Transverse colon (tissue), 4 donors: Measurements from ENCODE around the gene AKAIN1. TPM values are rescaled to one million over a fixed set of nuclear protein-coding genes. Genes with fewer than 3 reads are reported as not detected.

Experiments
- DNase-seq: peaks from one replicate; pipeline ENCODE4 v3.0.0-alpha.2; 2019
- H3K27ac ChIP-seq, 4 donors: fragments of 200-600 bp; sonication (generic); 2 replicates each; pipeline ENCODE4 v1.5.1; 2016 to 2018; ENCODE audit warnings: inconsistent platforms in 4 of 4
- H3K27me3 ChIP-seq: fragments of 200-600 bp; sonication (generic); 2 replicates; pipeline ENCODE4 v1.5.1; 2017; ENCODE audit warnings: inconsistent platforms
- H3K36me3 ChIP-seq, 4 donors: fragments of 200-600 bp; sonication (generic); 2 replicates each; pipeline ENCODE4 v1.5.1; 2017 to 2019; ENCODE audit warnings: inconsistent platforms in 4 of 4
- H3K4me1 ChIP-seq, 4 donors: fragments of 200-600 bp; sonication (generic); 2 replicates each; pipeline ENCODE4 v1.5.1; 2017 to 2020; ENCODE audit warnings: inconsistent platforms in 4 of 4
- H3K4me3 ChIP-seq, 4 donors: fragments of 200-600 bp; sonication (generic); 1 replicate in 1 of 4; 2 replicates in 3 of 4; pipeline versions ENCODE4 v1.5.1 to v1.6.1; 2017 to 2019; ENCODE audit warnings: inconsistent platforms in 4 of 4
- H3K9me3 ChIP-seq, 2 donors: fragments of 200-600 bp; sonication (generic); 2 replicates each; pipeline ENCODE4 v1.5.1; 2017 to 2019; ENCODE audit warnings: inconsistent platforms in 2 of 2
- CTCF ChIP-seq, 5 experiments: fragments of 200-600 bp in 3 of 5; fragments of 450-650 bp in 2 of 5; sonication (generic) in 3 of 5; IDR thresholded peaks; 1 replicate in 2 of 5; 2 replicates in 3 of 5; pipeline ENCODE4 v1.5.1; 2016 to 2017; ENCODE audit warnings: antibody characterized with exemption in 5 of 5, inconsistent platforms in 3 of 5, mild to moderate bottlenecking in 2 of 5, moderate library complexity in 1 of 5
- EP300 ChIP-seq: sonication (generic); formaldehyde crosslinking; IDR thresholded peaks from one replicate; pipeline ENCODE4 v1.6.1; 2017; ENCODE audit warnings: antibody characterized with exemption, low read depth
- POLR2A ChIP-seq: fragments of 450-650 bp; IDR thresholded peaks from one replicate; pipeline ENCODE4 v1.6.1; 2016; ENCODE audit warnings: antibody characterized with exemption, mild to moderate bottlenecking, moderate library complexity
- POLR2AphosphoS5 ChIP-seq, 3 donors: sonication (generic); formaldehyde crosslinking; IDR thresholded peaks; one replicate each; pipeline ENCODE4 v1.6.1; 2016; ENCODE audit warnings: antibody characterized with exemption in 3 of 3
- WGBS, 2 donors: methylation state at CpG; one replicate each; pipeline ENCODE4 v1.1.5; 2018; ENCODE audit warnings: low coverage in 1 of 2; 5-methylcytosine and 5-hydroxymethylcytosine counted together
- in situ Hi-C, 4 donors: fragments of 200-750 bp; cut with MboI; loops; one replicate each; pipeline versions ENCODE4 v1.15.0 to v1.15.1; 2017; ENCODE audit warnings: low sequenced_read_pairs in 3 of 4, low pct_ligation_motif_present in 1 of 4, low pct_unique_long_range_greater_than_20kb in 1 of 4
- intact Hi-C: fragments of 100-400 bp; cut with DNase I; formaldehyde crosslinking; loops from one replicate; pipeline ENCODE4 v1.15.1; 2023; ENCODE audit warnings: low total_unique reads
- total RNA-seq, 4 donors: library from RNA; depleted of rRNA; stranded (reverse); fragments of >200 nt; gene quantifications; one replicate each; pipeline ENCODE4 v1.1.0, GENCODE V29; 2016

The AKAIN1 gene
- total RNA-seq, 4 donors from 2014 or later = not detected

GRCh38 chr18:5104246-5104645 lies 92.8 kb downstream of the AKAIN1 start:
- Histone ChIP-seq H3K27ac (no peak overlapping the region), H3K36me3 (no peaks in the 10 kb centered on the region), H3K27me3 (no peaks in the 10 kb centered on the region), H3K4me3 (no peak overlapping the region), H3K4me1 (no peaks in the 10 kb centered on the region), H3K9me3 (no peaks in the 10 kb centered on the region)
- no peak for DNase-seq
- TF ChIP-seq POLR2A = no peak
- intact Hi-C loops = loop anchor here (10.0 kb wide), 1 partner anchor 561 kb away; no protein-coding TSS in a partner anchor
- in situ Hi-C loops = no loop called here
- 46 to 48% methylated on average over 2 to 3 of the region's 3 CpGs for WGBS, 2 donors

GRCh38 chr18:5103693-5104092 lies 93.4 kb downstream of the AKAIN1 start:
- no peak for DNase-seq
- intact Hi-C loops = loop anchor here (10.0 kb wide), 1 partner anchor 561 kb away; no protein-coding TSS in a partner anchor
- no peaks in the 10 kb centered on the region for H3K9me3 ChIP-seq
- 35 to 44% methylated on average over 2 of the region's 2 CpGs for WGBS, 2 donors
- no peaks in the 10 kb centered on the region for H3K4me1 ChIP-seq
- in situ Hi-C loops = no loop called here
- no peaks in the 10 kb centered on the region for H3K36me3 ChIP-seq
- TF ChIP-seq POLR2A (no peak), POLR2AphosphoS5 (IDR thresholded peaks at IDR 0.05) (no peak), EP300 (no peak), CTCF (IDR thresholded peaks at IDR 0.05) (no peak)
- H3K27me3 ChIP-seq = no peaks in the 10 kb centered on the region
- H3K27ac ChIP-seq = no peak overlapping the region
- H3K4me3 ChIP-seq = no peak overlapping the region

- no peaks in the 10 kb centered on the region for H3K36me3 ChIP-seq
- in situ Hi-C loops (no loop called here), intact Hi-C loops (loop anchor here (10.0 kb wide), 1 partner anchor 562 kb away; no protein-coding TSS in a partner anchor)
- no peak overlapping the region for H3K4me3 ChIP-seq
- WGBS, 2 donors = 64 to 89% methylated on average over 1 of the region's 1 CpG
- no peak overlapping the region for H3K27ac ChIP-seq
- H3K27me3 ChIP-seq = no peaks in the 10 kb centered on the region
- H3K4me1 ChIP-seq = no peaks in the 10 kb centered on the region
- H3K9me3 ChIP-seq = no peaks in the 10 kb centered on the region
- DNase-seq = no peak
- TF ChIP-seq EP300 = no peak
- TF ChIP-seq CTCF (IDR thresholded peaks at IDR 0.05) = no peak
- TF ChIP-seq POLR2AphosphoS5 (IDR thresholded peaks at IDR 0.05) = no peak
- no peak for TF ChIP-seq POLR2A
These were observed 93.8 kb downstream of the AKAIN1 start for GRCh38 chr18:5103286-5103685.

GRCh38 chr18:5097116-5097703 lies 99.8 kb downstream of the AKAIN1 start:
- intact Hi-C loops = no loop called here
- no peak for DNase-seq
- H3K4me3 ChIP-seq = no peak overlapping the region
- in situ Hi-C loops = loop anchor here in 1 of 4 donors (25.0 kb wide), 1 partner anchor 90 kb away; the partner anchor contains the start of gene AKAIN1
- no peaks in the 10 kb centered on the region for H3K4me1 ChIP-seq
- WGBS, 2 donors = 50 to 58% methylated on average over 3 to 4 of the region's 4 CpGs
- no peaks in the 10 kb centered on the region for H3K9me3 ChIP-seq
- TF ChIP-seq EP300 = no peak
- TF ChIP-seq POLR2AphosphoS5 (IDR thresholded peaks at IDR 0.05) = no peak
- TF ChIP-seq CTCF (IDR thresholded peaks at IDR 0.05) = no peak
- no peak for TF ChIP-seq POLR2A
- H3K27me3 ChIP-seq = no peaks in the 10 kb centered on the region
- no peak overlapping the region for H3K27ac ChIP-seq
- no peaks in the 10 kb centered on the region for H3K36me3 ChIP-seq

GRCh38 chr18:5095239-5095638 lies 101.8 kb downstream of the AKAIN1 start:
- H3K4me3 ChIP-seq = no peak overlapping the region
- in situ Hi-C loops = loop anchor here in 1 of 4 donors (25.0 kb wide), 1 partner anchor 92 kb away; the partner anchor contains the start of gene AKAIN1
- DNase-seq = no peak
- no peaks in the 10 kb centered on the region for H3K4me1 ChIP-seq
- no peaks in the 10 kb centered on the region for H3K27me3 ChIP-seq
- intact Hi-C loops = no loop called here
- no peaks in the 10 kb centered on the region for H3K36me3 ChIP-seq
- 89 to 90% methylated on average over 1 to 3 of the region's 3 CpGs for WGBS, 2 donors
- no peak for TF ChIP-seq EP300
- no peak for TF ChIP-seq POLR2AphosphoS5 (IDR thresholded peaks at IDR 0.05)
- TF ChIP-seq POLR2A = no peak
- TF ChIP-seq CTCF (IDR thresholded peaks at IDR 0.05) = no peak
- H3K9me3 ChIP-seq = no peaks in the 10 kb centered on the region
- H3K27ac ChIP-seq = no peak overlapping the region
